ENCODE results near the gene KRTAP12-1.

- TF ChIP-seq CTCF (IDR thresholded peaks at IDR 0.05) (no peak), POLR2A (IDR thresholded peaks at IDR 0.05) (no peak)
Observed at GRCh38 chr21:44684077-44684476, 2.1 kb upstream of the KRTAP12-1 start.

Measured in suprapubic skin (tissue), 3 donors.